Skeletal muscle tissue (tissue), 4 donors: ENCODE data around the gene ZNF148. TPM values are rescaled to one million over a fixed set of nuclear protein-coding genes. Genes with fewer than 3 reads are reported as not detected.

Source experiments
- H3K27ac ChIP-seq: one replicate; pipeline ENCODE4 v1.7.0; 2013; ENCODE audit warnings: mild to moderate bottlenecking, low read depth, low read length, inconsistent platforms
- H3K27me3 ChIP-seq, 3 donors: one replicate each; pipeline ENCODE4 v1.7.0; 2013; ENCODE audit warnings: low read length in 3 of 3; ENCODE audit not compliant: control insufficient read depth in 3 of 3, insufficient read depth in 3 of 3
- H3K36me3 ChIP-seq, 3 donors: one replicate each; pipeline ENCODE4 v1.7.0; 2013; ENCODE audit warnings: low read length in 3 of 3; ENCODE audit not compliant: control insufficient read depth in 3 of 3, insufficient read depth in 3 of 3
- H3K4me1 ChIP-seq, 3 donors: one replicate each; pipeline ENCODE4 v1.7.0; 2013; ENCODE audit warnings: low read length in 3 of 3, mild to moderate bottlenecking in 3 of 3; ENCODE audit not compliant: control insufficient read depth in 3 of 3, insufficient read depth in 3 of 3
- H3K4me3 ChIP-seq, 3 donors: one replicate each; pipeline ENCODE4 v1.7.0; 2013; ENCODE audit warnings: low read length in 3 of 3
- H3K9ac ChIP-seq, 3 donors: one replicate each; pipeline ENCODE4 v1.7.0; 2013; ENCODE audit warnings: low read length in 3 of 3, mild to moderate bottlenecking in 3 of 3, moderate library complexity in 2 of 3, low read depth in 1 of 3
- H3K9me3 ChIP-seq, 3 donors: one replicate each; pipeline ENCODE4 v1.7.0; 2013; ENCODE audit warnings: low read length in 3 of 3; ENCODE audit not compliant: control insufficient read depth in 3 of 3
- total RNA-seq: library from RNA; depleted of rRNA; stranded (reverse); fragments of >200 nt; gene quantifications from one replicate; pipeline ENCODE4 v1.2.3, GENCODE V29; 2014
- donor health status: Osteomylitis.

ZNF148 gene
- total RNA-seq, 1 donor from 2014 or later: 17.7 TPM

GRCh38 chr3:125206934-125207333 lies 168.2 kb downstream of the ZNF148 start:
- Histone ChIP-seq H3K4me3 (no peak overlapping the region), H3K9ac (no peak overlapping the region), H3K27me3 (peaks cover 3 to 12% (median 11%) of the 10 kb centered on the region in 3 donors), H3K27ac (no peak overlapping the region), H3K4me1 (peaks cover under 1 to 1% (median under 1%) of the 10 kb centered on the region in 3 donors), H3K36me3 (no peaks in the 10 kb centered on the region), H3K9me3 (no peaks in the 10 kb centered on the region)

- no peak overlapping the region for H3K27ac ChIP-seq
- H3K9me3 ChIP-seq: no peaks in the 10 kb centered on the region
- H3K36me3 ChIP-seq: no peaks in the 10 kb centered on the region
- H3K4me3 ChIP-seq: no peak overlapping the region
- no peaks in the 10 kb centered on the region for H3K27me3 ChIP-seq
- no peaks in the 10 kb centered on the region for H3K4me1 ChIP-seq
- H3K9ac ChIP-seq: no peak overlapping the region
These were observed 171.4 kb downstream of the ZNF148 start for GRCh38 chr3:125203731-125204130.

GRCh38 chr3:125202197-125202596 lies 172.9 kb downstream of the ZNF148 start:
- no peaks in the 10 kb centered on the region for H3K4me1 ChIP-seq
- H3K36me3 ChIP-seq: no peaks in the 10 kb centered on the region
- no peak overlapping the region for H3K27ac ChIP-seq
- no peaks in the 10 kb centered on the region for H3K27me3 ChIP-seq
- no peaks in the 10 kb centered on the region for H3K9me3 ChIP-seq
- H3K4me3 ChIP-seq: no peak overlapping the region
- no peak overlapping the region for H3K9ac ChIP-seq

- no peak overlapping the region for H3K27ac ChIP-seq
- no peaks in the 10 kb centered on the region for H3K9me3 ChIP-seq
- H3K4me1 ChIP-seq: no peaks in the 10 kb centered on the region
- H3K9ac ChIP-seq: no peak overlapping the region
- H3K36me3 ChIP-seq: no peaks in the 10 kb centered on the region
- H3K27me3 ChIP-seq: no peaks in the 10 kb centered on the region
- no peak overlapping the region for H3K4me3 ChIP-seq
These were observed 174.4 kb downstream of the ZNF148 start for GRCh38 chr3:125200731-125201139.

- Histone ChIP-seq H3K27me3 (no peaks in the 10 kb centered on the region), H3K4me1 (no peaks in the 10 kb centered on the region), H3K36me3 (no peaks in the 10 kb centered on the region), H3K9me3 (no peaks in the 10 kb centered on the region), H3K27ac (no peak overlapping the region), H3K4me3 (no peak overlapping the region), H3K9ac (no peak overlapping the region)
These were observed 180.1 kb downstream of the ZNF148 start for GRCh38 chr3:125194849-125195601.

- Histone ChIP-seq H3K27ac (no peak overlapping the region), H3K4me1 (no peaks in the 10 kb centered on the region), H3K9ac (no peak overlapping the region), H3K27me3 (no peaks in the 10 kb centered on the region), H3K4me3 (no peak overlapping the region), H3K36me3 (no peaks in the 10 kb centered on the region), H3K9me3 (no peaks in the 10 kb centered on the region)
These were observed 180.9 kb downstream of the ZNF148 start for GRCh38 chr3:125194061-125194848.

GRCh38 chr3:125192190-125193035 lies 182.7 kb downstream of the ZNF148 start:
- Histone ChIP-seq H3K4me3 (no peak overlapping the region), H3K9ac (no peak overlapping the region), H3K27ac (no peak overlapping the region), H3K9me3 (no peaks in the 10 kb centered on the region), H3K36me3 (no peaks in the 10 kb centered on the region), H3K4me1 (no peaks in the 10 kb centered on the region), H3K27me3 (no peaks in the 10 kb centered on the region)

- H3K36me3 ChIP-seq: no peaks in the 10 kb centered on the region
- H3K27ac ChIP-seq: no peak overlapping the region
- no peaks in the 10 kb centered on the region for H3K27me3 ChIP-seq
- H3K4me1 ChIP-seq: no peaks in the 10 kb centered on the region
- no peaks in the 10 kb centered on the region for H3K9me3 ChIP-seq
- no peak overlapping the region for H3K4me3 ChIP-seq
- no peak overlapping the region for H3K9ac ChIP-seq
These were observed 183.4 kb downstream of the ZNF148 start for GRCh38 chr3:125191730-125192129.

GRCh38 chr3:125191256-125191655 lies 183.9 kb downstream of the ZNF148 start:
- no peaks in the 10 kb centered on the region for H3K9me3 ChIP-seq
- no peak overlapping the region for H3K9ac ChIP-seq

More at GRCh38 chr3:125191256-125191655, 183.9 kb downstream of the ZNF148 start:
- no peaks in the 10 kb centered on the region for H3K36me3 ChIP-seq
- no peaks in the 10 kb centered on the region for H3K4me1 ChIP-seq
- H3K4me3 ChIP-seq: no peak overlapping the region
- H3K27ac ChIP-seq: no peak overlapping the region
- no peaks in the 10 kb centered on the region for H3K27me3 ChIP-seq
